Measurements from ENCODE around the gene FLNC. TPM values are rescaled to one million over a fixed set of nuclear protein-coding genes. Genes with fewer than 3 reads are reported as not detected.

The FLNC gene
- total and polyA plus RNA-seq, 3 donors from 2014 or later = 8.8 to 21.4 (median 14.4) TPM

GRCh38 chr7:128833148-128833945 is 3.1 kb downstream of the FLNC start:
- peak; percentile 54 for DNase-seq
- Histone ChIP-seq H3K36me3 (ENCODE audit: low read depth, missing control alignments) (no peaks in the 10 kb centered on the region), H3K4me3 (no peak overlapping the region), H3K27ac (peak overlapping the region; percentile 59 to 61), H3K4me1 (peaks cover 29% of the 10 kb centered on the region), H3K9me3 (no peaks in the 10 kb centered on the region), H3K27me3 (no peaks in the 10 kb centered on the region)
- TF ChIP-seq CTCF (IDR thresholded peaks at IDR 0.05) (no peak), POLR2A (IDR thresholded peaks at IDR 0.05) (no peak)
- intact Hi-C loops (cut with DNase I; ENCODE audit: low total_unique reads) = no loop called here
- WGBS, 2 donors = 26 to 36% methylated on average over 11 to 13 of the region's 13 CpGs

GRCh38 chr7:128833946-128834325 is 3.7 kb downstream of the FLNC start:
- intact Hi-C loops (cut with DNase I; ENCODE audit: low total_unique reads) = no loop called here
- H3K4me3 ChIP-seq = no peak overlapping the region
- DNase-seq = no peak
- H3K27ac ChIP-seq = no peak overlapping the region
- H3K36me3 ChIP-seq (ENCODE audit: low read depth, missing control alignments) = no peaks in the 10 kb centered on the region
- H3K27me3 ChIP-seq = no peaks in the 10 kb centered on the region
- TF ChIP-seq CTCF (IDR thresholded peaks at IDR 0.05) (no peak), POLR2A (IDR thresholded peaks at IDR 0.05) (no peak)
- WGBS, 2 donors = 47 to 60% methylated on average over 3 to 4 of the region's 4 CpGs
- H3K4me1 ChIP-seq = peaks cover 29% of the 10 kb centered on the region
- H3K9me3 ChIP-seq = no peaks in the 10 kb centered on the region

GRCh38 chr7:128835231-128835751 is 5.1 kb downstream of the FLNC start:
- TF ChIP-seq CTCF (IDR thresholded peaks at IDR 0.05) = no peak
- no peak for TF ChIP-seq POLR2A (IDR thresholded peaks at IDR 0.05)
- H3K36me3 ChIP-seq (ENCODE audit: low read depth, missing control alignments) = no peaks in the 10 kb centered on the region
- no peaks in the 10 kb centered on the region for H3K27me3 ChIP-seq
- H3K27ac ChIP-seq = no peak overlapping the region
- no peaks in the 10 kb centered on the region for H3K9me3 ChIP-seq
- DNase-seq = no peak
- no peak overlapping the region for H3K4me3 ChIP-seq
- 77 to 89% methylated on average over 3 to 16 of the region's 16 CpGs for WGBS, 2 donors
- intact Hi-C loops (cut with DNase I; ENCODE audit: low total_unique reads) = no loop called here
- H3K4me1 ChIP-seq = peaks cover 29% of the 10 kb centered on the region

- H3K27me3 ChIP-seq = no peaks in the 10 kb centered on the region
- no peak overlapping the region for H3K4me3 ChIP-seq
- WGBS, 2 donors = 65 to 78% methylated on average over 9 to 14 of the region's 14 CpGs
- H3K27ac ChIP-seq = no peak overlapping the region
- intact Hi-C loops (cut with DNase I; ENCODE audit: low total_unique reads) = no loop called here
- TF ChIP-seq POLR2A (IDR thresholded peaks at IDR 0.05) = no peak
- TF ChIP-seq CTCF (IDR thresholded peaks at IDR 0.05) = no peak
- no peaks in the 10 kb centered on the region for H3K9me3 ChIP-seq
- no peak for DNase-seq
- H3K36me3 ChIP-seq (ENCODE audit: low read depth, missing control alignments) = no peaks in the 10 kb centered on the region
- H3K4me1 ChIP-seq = peaks cover 26% of the 10 kb centered on the region
Observed at GRCh38 chr7:128835790-128836641, 5.8 kb downstream of the FLNC start.

Measured in testis (tissue), 3 donors.